Loucy (cell line): ENCODE results near the gene RGS12.

Experiments used
- H2AFZ ChIP-seq: fragments of 200-600 bp; sonication (generic); 2 replicates; pipeline ENCODE4 v1.6.0; 2016; ENCODE audit warnings: antibody characterized with exemption, mild to moderate bottlenecking, low read length, moderate library complexity
- H3F3A ChIP-seq: fragments of 200-600 bp; 2 replicates; pipeline ENCODE4 v1.6.0; 2016; ENCODE audit warnings: antibody characterized with exemption, low read depth, mild to moderate bottlenecking
- H3K27me3 ChIP-seq: fragments of 200-600 bp; sonication (generic); 2 replicates; pipeline ENCODE4 v1.6.1; 2014; ENCODE audit warnings: low read length, mild to moderate bottlenecking; ENCODE audit not compliant: insufficient read depth, poor library complexity, severe bottlenecking
- H3K36me3 ChIP-seq: fragments of 200-600 bp; sonication (generic); 2 replicates; pipeline ENCODE4 v1.6.1; 2016; ENCODE audit warnings: low read length; ENCODE audit not compliant: insufficient read depth
- H3K4me1 ChIP-seq: fragments of 200-600 bp; sonication (generic); 2 replicates; pipeline ENCODE4 v1.5.1; 2014; ENCODE audit warnings: low read length, mild to moderate bottlenecking; ENCODE audit not compliant: insufficient read depth, poor library complexity, severe bottlenecking
- H3K4me2 ChIP-seq: fragments of 200-600 bp; sonication (generic); 2 replicates; pipeline ENCODE4 v1.6.0; 2014; ENCODE audit warnings: antibody characterized with exemption, low read length, low read depth, mild to moderate bottlenecking; ENCODE audit not compliant: poor library complexity, severe bottlenecking
- H3K4me3 ChIP-seq: fragments of 200-600 bp; sonication (generic); 2 replicates; pipeline ENCODE4 v1.5.1; 2014; ENCODE audit warnings: low read length, mild to moderate bottlenecking, mixed read lengths; ENCODE audit not compliant: poor library complexity, severe bottlenecking
- H3K79me2 ChIP-seq: fragments of 200-600 bp; sonication (generic); 2 replicates; pipeline ENCODE4 v1.6.1; 2014; ENCODE audit warnings: low read length; ENCODE audit not compliant: insufficient read depth
- H3K9ac ChIP-seq: fragments of 200-600 bp; sonication (generic); 2 replicates; pipeline ENCODE4 v1.6.0; 2014; ENCODE audit warnings: mild to moderate bottlenecking, low read depth, low read length, moderate library complexity; ENCODE audit not compliant: poor library complexity, severe bottlenecking
- H3K9me2 ChIP-seq: fragments of 200-600 bp; sonication (generic); replicated peaks from 2 replicates; pipeline ENCODE4 v1.6.1; 2016; ENCODE audit warnings: low read depth, low read length, mixed read lengths
- H3K9me3 ChIP-seq: fragments of 200-600 bp; sonication (generic); 2 replicates; pipeline ENCODE4 v1.6.1; 2014; ENCODE audit warnings: mild to moderate bottlenecking, antibody characterized with exemption, low read length, low read depth; ENCODE audit not compliant: insufficient read depth
- H4K20me1 ChIP-seq: fragments of 200-600 bp; sonication (generic); 2 replicates; pipeline ENCODE4 v1.6.0; 2014; ENCODE audit warnings: antibody characterized with exemption, low read length, mild to moderate bottlenecking; ENCODE audit not compliant: insufficient read depth, poor library complexity, severe bottlenecking
- EZH2phosphoT487 ChIP-seq: fragments of 200-600 bp; IDR thresholded peaks from 2 replicates; pipeline ENCODE4 v1.6.1; 2018; ENCODE audit warnings: antibody characterized with exemption, mild to moderate bottlenecking, moderate library complexity, borderline replicate concordance
- TF ChIP-seq, protein P1 (sequence below): fragments of 200-600 bp; sonication (generic); conservative IDR thresholded peaks from 2 replicates; pipeline ENCODE4 v1.5.1; 2014; ENCODE audit warnings: mild to moderate bottlenecking, antibody characterized with exemption, low read length

RGS12 gene

DNA sequence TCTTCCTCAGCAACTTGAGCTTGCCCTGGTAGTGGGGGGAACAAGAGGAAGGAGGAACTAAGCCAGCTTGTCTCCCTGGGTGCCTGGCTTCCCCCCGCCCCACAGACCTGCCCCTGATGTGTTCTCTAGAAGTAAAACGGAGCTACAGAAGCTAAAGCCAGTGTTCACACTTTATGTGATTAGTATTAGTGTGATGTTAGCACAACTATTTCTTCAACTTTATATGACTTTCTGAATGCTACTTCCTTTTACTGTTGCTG lies 10.7 kb downstream of the RGS12 start:
- TF ChIP-seq EZH2phosphoT487, result no peak
- TF ChIP-seq, protein P1, sequence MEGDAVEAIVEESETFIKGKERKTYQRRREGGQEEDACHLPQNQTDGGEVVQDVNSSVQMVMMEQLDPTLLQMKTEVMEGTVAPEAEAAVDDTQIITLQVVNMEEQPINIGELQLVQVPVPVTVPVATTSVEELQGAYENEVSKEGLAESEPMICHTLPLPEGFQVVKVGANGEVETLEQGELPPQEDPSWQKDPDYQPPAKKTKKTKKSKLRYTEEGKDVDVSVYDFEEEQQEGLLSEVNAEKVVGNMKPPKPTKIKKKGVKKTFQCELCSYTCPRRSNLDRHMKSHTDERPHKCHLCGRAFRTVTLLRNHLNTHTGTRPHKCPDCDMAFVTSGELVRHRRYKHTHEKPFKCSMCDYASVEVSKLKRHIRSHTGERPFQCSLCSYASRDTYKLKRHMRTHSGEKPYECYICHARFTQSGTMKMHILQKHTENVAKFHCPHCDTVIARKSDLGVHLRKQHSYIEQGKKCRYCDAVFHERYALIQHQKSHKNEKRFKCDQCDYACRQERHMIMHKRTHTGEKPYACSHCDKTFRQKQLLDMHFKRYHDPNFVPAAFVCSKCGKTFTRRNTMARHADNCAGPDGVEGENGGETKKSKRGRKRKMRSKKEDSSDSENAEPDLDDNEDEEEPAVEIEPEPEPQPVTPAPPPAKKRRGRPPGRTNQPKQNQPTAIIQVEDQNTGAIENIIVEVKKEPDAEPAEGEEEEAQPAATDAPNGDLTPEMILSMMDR, result no peak
- peak overlapping the region; percentile 99 for H3K4me2 ChIP-seq
- H3F3A ChIP-seq, result peaks cover 4% of the 10 kb centered on the region; the same call in 1 of the 2 replicates
- no peaks in the 10 kb centered on the region for H3K9me2 ChIP-seq
- peaks cover 93% of the 10 kb centered on the region for H3K79me2 ChIP-seq
- H3K9ac ChIP-seq, result peak overlapping the region; percentile 79
- no peaks in the 10 kb centered on the region for H3K36me3 ChIP-seq
- H3K4me1 ChIP-seq, result peaks cover 90% of the 10 kb centered on the region
- no peak overlapping the region for H2AFZ ChIP-seq
- H4K20me1 ChIP-seq, result peaks cover 53% of the 10 kb centered on the region
- H3K9me3 ChIP-seq, result no peaks in the 10 kb centered on the region
- peak overlapping the region; percentile 80 for H3K4me3 ChIP-seq
- no peaks in the 10 kb centered on the region for H3K27me3 ChIP-seq

DNA sequence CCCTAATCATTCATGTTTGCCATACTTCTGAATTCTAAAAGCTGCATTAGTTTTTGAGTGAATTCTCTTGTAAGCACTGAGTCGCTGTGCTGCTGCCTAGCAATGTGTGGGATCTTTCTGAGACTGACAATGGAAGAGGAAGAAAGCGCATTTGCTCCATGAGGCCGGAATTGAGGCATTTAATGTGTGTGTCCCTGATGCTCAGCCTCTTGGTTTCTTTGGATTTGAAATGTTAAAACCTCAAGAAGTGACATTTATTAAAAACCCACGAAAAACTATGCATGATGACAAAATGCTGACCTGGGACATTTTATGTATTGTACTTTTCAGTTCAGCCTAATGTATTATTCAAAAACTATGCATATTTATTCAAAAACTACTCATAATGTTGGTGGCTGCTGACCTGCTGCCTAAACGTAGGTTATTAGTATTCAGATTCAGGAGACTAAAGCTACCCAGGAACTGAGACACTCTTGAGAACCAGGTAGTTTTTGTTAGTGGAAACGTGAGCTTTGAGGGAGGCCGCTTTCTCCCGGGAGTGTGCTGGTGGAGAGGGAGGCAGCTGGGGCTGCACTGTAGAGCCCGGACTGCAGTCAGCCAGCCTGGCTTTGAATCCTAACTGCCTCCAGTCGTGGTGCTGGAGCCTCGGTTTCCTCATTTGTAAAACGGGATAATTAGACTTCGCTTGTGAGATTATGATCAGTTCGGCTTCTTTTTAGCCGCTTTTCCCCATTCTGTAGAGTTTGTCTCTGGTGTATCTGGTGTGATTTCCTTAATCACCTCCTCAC lies 11.3 kb downstream of the RGS12 start:
- Histone ChIP-seq H3K9ac (peak overlapping the region; percentile 79), H3K4me1 (peaks cover 88% of the 10 kb centered on the region), H3K9me3 (no peaks in the 10 kb centered on the region), H2AFZ (no peak overlapping the region), H3K4me3 (peak overlapping the region; percentile 80), H3F3A (peaks cover 4% of the 10 kb centered on the region; the same call in 1 of the 2 replicates), H3K36me3 (no peaks in the 10 kb centered on the region), H3K27me3 (no peaks in the 10 kb centered on the region), H3K4me2 (peak overlapping the region; percentile 99), H3K79me2 (peaks cover 92% of the 10 kb centered on the region), H3K9me2 (no peaks in the 10 kb centered on the region), H4K20me1 (peaks cover 46% of the 10 kb centered on the region)
- TF ChIP-seq, protein P1, result no peak
- TF ChIP-seq EZH2phosphoT487, result no peak

DNA sequence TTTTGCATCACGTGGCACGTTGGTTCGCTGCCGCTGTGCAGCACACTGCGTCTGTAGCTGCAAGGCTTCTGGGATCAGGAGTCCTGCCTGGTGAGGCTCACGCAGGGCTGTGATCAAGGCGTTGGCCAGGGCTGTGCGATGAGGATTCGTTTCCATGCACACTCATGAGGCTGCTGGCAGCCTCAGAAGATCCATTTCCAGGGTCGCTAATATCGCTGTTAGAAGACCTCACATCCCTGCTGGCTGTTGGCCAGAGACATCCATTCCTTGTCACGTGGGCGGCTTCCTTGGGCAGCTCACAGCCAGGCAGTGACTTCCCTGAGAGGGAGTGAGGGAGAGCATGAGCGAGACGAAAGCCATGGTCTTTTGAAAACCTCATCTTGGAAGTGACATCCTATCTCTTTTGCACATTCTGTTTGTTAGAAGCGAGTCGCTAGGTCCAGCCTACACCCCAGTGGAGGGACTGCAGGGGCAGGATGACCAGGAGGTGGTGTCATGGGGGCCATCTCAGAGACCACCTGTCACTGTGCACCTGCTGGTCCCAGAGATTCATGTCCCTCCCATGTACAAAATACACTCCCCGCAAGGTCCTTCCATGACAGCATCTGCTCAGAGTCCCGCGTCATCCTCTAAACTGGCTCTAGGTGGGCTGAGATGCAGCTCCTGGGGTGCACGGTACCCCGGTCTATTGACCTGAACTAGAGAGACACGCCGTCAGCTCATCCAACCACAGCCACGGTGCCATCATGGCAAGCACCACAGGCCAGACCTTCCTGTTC lies 12.2 kb downstream of the RGS12 start:
- Histone ChIP-seq H3K9me2 (no peaks in the 10 kb centered on the region), H3K4me3 (peak overlapping the region; percentile 80), H3K79me2 (peaks cover 90% of the 10 kb centered on the region), H3F3A (peaks cover 4% of the 10 kb centered on the region; the same call in 1 of the 2 replicates), H3K9me3 (no peaks in the 10 kb centered on the region), H3K36me3 (no peaks in the 10 kb centered on the region), H3K27me3 (no peaks in the 10 kb centered on the region), H4K20me1 (peaks cover 37% of the 10 kb centered on the region), H3K4me2 (peak overlapping the region; percentile 99), H2AFZ (no peak overlapping the region), H3K4me1 (peaks cover 79% of the 10 kb centered on the region), H3K9ac (peak overlapping the region; percentile 79)
- TF ChIP-seq, protein P1, result no peak
- TF ChIP-seq EZH2phosphoT487, result no peak
